ENCODE measurements around the gene RIPOR3. TPM values are rescaled to one million over a fixed set of nuclear protein-coding genes. Genes with fewer than 3 reads are reported as not detected.
A peak's percentile ranks its signal among the peaks of the same experiment; 100 is the strongest.
"Not testable (repeated sequence)": the region's sequence is repeated elsewhere in the genome, so short reads cannot be mapped to it uniquely, and the experiment has no call there.

Gene RIPOR3
- total RNA-seq, 1 donor from 2014 or later: 0.12 TPM

GRCh38 chr20:50628332-50628731 is 63.0 kb downstream of the RIPOR3 start:
- Mint-ChIP-seq H3K36me3 (ENCODE audit: low read depth) (no peaks in the 10 kb centered on the region), H3K27me3 (ENCODE audit: low read depth) (peaks cover 15% of the 10 kb centered on the region), H3K9me3 (ENCODE audit: low read depth) (no peaks in the 10 kb centered on the region), H3K4me1 (ENCODE audit: low read depth) (no peaks in the 10 kb centered on the region), H3K4me3 (ENCODE audit: unreplicated experiment) (no peak overlapping the region), H3K27ac (ENCODE audit: unreplicated experiment) (no peak overlapping the region)
- no peak for DNase-seq (ENCODE audit: low spot score)
- TF ChIP-seq CTCF (IDR thresholded peaks at IDR 0.05): no peak

GRCh38 chr20:50627747-50628146 is 63.6 kb downstream of the RIPOR3 start:
- Mint-ChIP-seq H3K4me3 (ENCODE audit: unreplicated experiment) (no peak overlapping the region), H3K4me1 (ENCODE audit: low read depth) (no peaks in the 10 kb centered on the region), H3K27ac (ENCODE audit: unreplicated experiment) (no peak overlapping the region), H3K9me3 (ENCODE audit: low read depth) (no peaks in the 10 kb centered on the region), H3K27me3 (ENCODE audit: low read depth) (peaks cover 12% of the 10 kb centered on the region), H3K36me3 (ENCODE audit: low read depth) (no peaks in the 10 kb centered on the region)
- no peak for TF ChIP-seq CTCF (IDR thresholded peaks at IDR 0.05)
- DNase-seq (ENCODE audit: low spot score): no peak

- peaks cover 5% of the 10 kb centered on the region for H3K27me3 Mint-ChIP-seq (ENCODE audit: low read depth)
- TF ChIP-seq CTCF (IDR thresholded peaks at IDR 0.05): peak; percentile 80
- no peaks in the 10 kb centered on the region for H3K36me3 Mint-ChIP-seq (ENCODE audit: low read depth)
- H3K9me3 Mint-ChIP-seq (ENCODE audit: low read depth): peaks cover 3% of the 10 kb centered on the region
- DNase-seq (ENCODE audit: low spot score): no peak
- no peak overlapping the region for H3K4me3 Mint-ChIP-seq (ENCODE audit: unreplicated experiment)
- H3K27ac Mint-ChIP-seq (ENCODE audit: unreplicated experiment): no peak overlapping the region
- no peaks in the 10 kb centered on the region for H3K4me1 Mint-ChIP-seq (ENCODE audit: low read depth)
These were observed 65.2 kb downstream of the RIPOR3 start for GRCh38 chr20:50625986-50626677.

- H3K36me3 Mint-ChIP-seq (ENCODE audit: low read depth): no peaks in the 10 kb centered on the region
- H3K27ac Mint-ChIP-seq (ENCODE audit: unreplicated experiment): no peak overlapping the region
- H3K4me3 Mint-ChIP-seq (ENCODE audit: unreplicated experiment): no peak overlapping the region
- peaks cover 2% of the 10 kb centered on the region for H3K4me1 Mint-ChIP-seq (ENCODE audit: low read depth)
- peaks cover 5% of the 10 kb centered on the region for H3K27me3 Mint-ChIP-seq (ENCODE audit: low read depth)
- H3K9me3 Mint-ChIP-seq (ENCODE audit: low read depth): peaks cover 5% of the 10 kb centered on the region
- TF ChIP-seq CTCF (IDR thresholded peaks at IDR 0.05): no peak
- DNase-seq (ENCODE audit: low spot score): peak; percentile 91
These were observed 66.9 kb downstream of the RIPOR3 start for GRCh38 chr20:50624351-50625016.

- no peaks in the 10 kb centered on the region for H3K27me3 Mint-ChIP-seq (ENCODE audit: low read depth)
- TF ChIP-seq CTCF (IDR thresholded peaks at IDR 0.05): no peak
These were observed 70.2 kb downstream of the RIPOR3 start for GRCh38 chr20:50621068-50621665.

GRCh38 chr20:50620459-50620858 is 70.9 kb downstream of the RIPOR3 start:
- not testable (repeated sequence) for H3K4me1 Mint-ChIP-seq (ENCODE audit: low read depth); DNase-seq (ENCODE audit: low spot score); H3K36me3 Mint-ChIP-seq (ENCODE audit: low read depth); H3K4me3 Mint-ChIP-seq (ENCODE audit: unreplicated experiment); H3K27me3 Mint-ChIP-seq (ENCODE audit: low read depth); H3K27ac Mint-ChIP-seq (ENCODE audit: unreplicated experiment); H3K9me3 Mint-ChIP-seq (ENCODE audit: low read depth)

More at GRCh38 chr20:50621068-50621665, 70.2 kb downstream of the RIPOR3 start:
- Mint-ChIP-seq H3K36me3 (ENCODE audit: low read depth) (no peaks in the 10 kb centered on the region), H3K4me1 (ENCODE audit: low read depth) (peaks cover 7% of the 10 kb centered on the region), H3K27ac (ENCODE audit: unreplicated experiment) (no peak overlapping the region), H3K4me3 (ENCODE audit: unreplicated experiment) (no peak overlapping the region), H3K9me3 (ENCODE audit: low read depth) (peaks cover 5% of the 10 kb centered on the region)
- DNase-seq (ENCODE audit: low spot score): no peak
